Right lobe of liver (tissue), 4 donors: ENCODE measurements around the gene DYNC1LI2.

Source experiments
- CTCF ChIP-seq, 4 donors: fragments of 200-600 bp in 3 of 4; fragments of 450-650 bp in 1 of 4; IDR thresholded peaks; one replicate each; pipeline versions ENCODE4 v1.5.1 to v1.8.0; 2016 to 2022; ENCODE audit warnings: antibody characterized with exemption in 4 of 4, mild to moderate bottlenecking in 2 of 4
- POLR2A ChIP-seq: fragments of 450-650 bp; IDR thresholded peaks from one replicate; pipeline ENCODE4 v1.6.1; 2017; ENCODE audit warnings: antibody characterized with exemption, mild to moderate bottlenecking
- donor health status: DM: no; HTN: no; CAD: no.
- donor health status: DM: no; HTN: no; CAD: no.
- donor health status: DM: no; HTN: yes; CAD: no.

DNA sequence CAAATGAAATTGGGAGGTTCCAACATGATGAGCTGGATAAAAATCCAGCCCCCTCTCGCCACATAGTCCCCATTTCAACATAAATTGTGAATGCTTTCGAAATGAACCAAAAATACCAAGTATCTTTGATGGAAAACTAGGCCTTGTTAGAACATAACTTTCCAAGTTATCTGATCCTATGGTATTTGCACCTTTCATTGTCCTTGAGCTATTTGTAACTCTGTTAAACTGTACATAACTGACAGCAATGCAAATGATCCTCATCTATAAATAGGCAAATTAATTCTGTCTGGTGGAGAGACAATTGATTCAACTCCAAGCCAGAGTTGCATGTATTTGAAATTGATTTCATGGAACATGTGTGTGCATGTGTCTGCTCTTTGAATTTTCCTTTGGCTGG, 73.1 kb downstream of the DYNC1LI2 start:
- TF ChIP-seq CTCF (IDR thresholded peaks at IDR 0.05) (no peak), POLR2A (no peak)
